HG03354 (cell line): Measurements from ENCODE around the gene AGAP1.

ENCODE experiments used
- ATAC-seq: cut with Tn5 transposase; IDR thresholded peaks from one replicate; pipeline ENCODE4 v1.9.1; 2021; ENCODE audit warnings: mild to moderate bottlenecking; ENCODE audit not compliant: unreplicated experiment, poor library complexity, severe bottlenecking

The AGAP1 gene

DNA sequence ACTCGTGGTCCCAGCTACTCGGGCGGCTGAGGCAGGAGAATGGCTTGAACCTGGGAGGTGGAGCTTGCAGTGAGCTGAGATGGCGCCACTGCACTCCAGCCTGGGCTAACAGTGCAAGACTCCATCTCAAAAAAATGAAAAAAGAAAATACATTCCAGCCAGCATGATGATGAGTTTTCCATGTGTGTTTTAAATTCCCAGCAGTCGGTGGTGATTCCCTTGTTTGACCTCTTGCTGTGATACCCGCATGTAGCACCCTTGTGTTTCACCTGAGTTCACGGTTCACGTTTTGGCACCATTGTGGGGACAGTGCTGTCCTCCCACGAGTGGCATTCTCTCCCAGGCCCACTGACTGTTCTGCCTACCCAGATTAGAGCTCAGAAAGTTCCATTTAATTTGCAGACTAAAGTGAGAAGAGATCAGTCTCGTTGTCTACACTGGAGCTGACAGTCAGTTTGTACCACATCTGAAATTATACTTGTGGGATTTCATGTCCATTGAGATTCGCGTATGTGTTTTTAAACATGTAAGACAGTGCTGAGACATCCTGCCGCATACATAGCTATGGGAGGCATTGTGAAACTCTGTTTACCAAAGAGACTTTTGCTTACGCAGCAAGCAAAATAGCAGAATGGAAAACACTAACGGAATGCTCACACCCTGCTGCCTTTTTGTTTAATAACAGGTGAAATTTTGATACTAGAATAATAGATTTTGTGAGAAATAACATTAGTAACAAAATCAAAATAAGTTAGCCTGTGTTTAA is 517.3 kb downstream of the AGAP1 start:
- no peak for ATAC-seq

DNA sequence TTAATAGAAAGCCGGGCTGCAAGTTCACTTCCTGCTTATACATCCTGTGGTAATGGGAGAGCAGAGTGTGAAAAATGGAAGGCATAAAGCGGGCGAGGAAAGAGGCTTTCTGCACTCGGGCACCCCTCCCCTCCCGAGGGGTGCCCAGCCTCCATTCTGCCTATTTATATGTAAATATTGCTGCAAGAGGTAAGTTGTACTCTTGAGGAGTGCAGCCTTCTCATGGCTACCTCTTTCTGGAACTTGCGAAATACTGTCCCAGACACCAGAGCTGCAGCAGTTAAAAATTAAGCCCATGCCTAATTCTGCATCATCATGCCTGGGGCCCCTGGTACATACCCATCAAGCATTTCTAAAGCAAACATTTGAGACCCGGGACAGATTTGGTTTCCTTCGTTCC is 518.3 kb downstream of the AGAP1 start:
- no peak for ATAC-seq

DNA sequence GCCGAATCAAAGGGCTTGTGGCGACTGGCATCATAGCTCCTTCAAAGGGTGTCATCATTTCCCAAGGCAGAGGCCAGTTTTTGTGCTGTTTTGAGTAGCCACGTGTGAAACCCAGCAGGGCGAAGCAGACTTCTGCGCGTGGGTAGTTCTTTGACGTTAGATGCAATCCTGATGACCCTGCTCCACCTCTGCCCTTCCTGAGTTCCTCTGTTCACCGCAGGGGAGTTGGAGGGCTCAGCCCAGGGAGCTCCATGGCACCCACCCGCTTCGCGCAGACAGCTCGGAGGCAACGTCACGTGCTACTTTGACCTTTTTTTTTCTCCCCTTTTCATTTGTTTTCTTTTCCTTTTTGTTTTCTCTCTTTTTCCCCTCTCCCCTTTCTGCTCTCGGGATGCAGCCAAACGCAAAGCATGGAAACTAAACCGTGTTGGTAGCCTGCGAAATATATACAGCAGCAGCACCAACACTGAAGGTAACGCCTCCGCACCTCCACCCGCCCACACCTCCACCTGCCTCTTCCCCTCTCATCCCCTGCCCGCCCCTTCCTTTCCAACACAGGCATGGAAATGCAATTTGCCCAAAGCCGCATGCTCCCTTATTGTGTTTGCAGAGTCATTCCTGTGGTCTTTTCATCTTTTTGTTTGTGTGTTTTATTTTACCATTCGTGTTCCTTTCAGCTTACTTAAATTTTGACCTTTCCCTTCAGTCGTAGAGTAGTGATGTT is 520.7 kb downstream of the AGAP1 start:
- no peak for ATAC-seq

DNA sequence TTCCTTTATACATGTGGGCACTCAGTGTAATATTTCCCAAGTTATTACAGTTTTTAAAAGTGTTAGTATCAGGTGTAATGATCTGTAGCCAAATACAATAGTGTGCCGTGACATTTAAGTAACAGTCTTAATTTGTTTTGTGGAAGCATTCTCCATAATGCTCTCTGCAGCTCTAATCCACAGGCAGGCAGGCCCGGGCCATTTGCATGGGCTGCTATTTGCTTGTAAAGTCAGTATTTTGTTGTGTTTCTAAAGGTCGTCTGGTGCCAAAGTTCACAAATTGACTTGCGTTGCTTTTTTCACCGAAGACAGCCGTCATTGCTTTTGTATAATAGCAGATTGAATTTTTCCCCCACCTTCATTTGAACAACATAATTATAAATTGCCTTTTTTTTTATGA is 521.3 kb downstream of the AGAP1 start:
- ATAC-seq: no peak

DNA sequence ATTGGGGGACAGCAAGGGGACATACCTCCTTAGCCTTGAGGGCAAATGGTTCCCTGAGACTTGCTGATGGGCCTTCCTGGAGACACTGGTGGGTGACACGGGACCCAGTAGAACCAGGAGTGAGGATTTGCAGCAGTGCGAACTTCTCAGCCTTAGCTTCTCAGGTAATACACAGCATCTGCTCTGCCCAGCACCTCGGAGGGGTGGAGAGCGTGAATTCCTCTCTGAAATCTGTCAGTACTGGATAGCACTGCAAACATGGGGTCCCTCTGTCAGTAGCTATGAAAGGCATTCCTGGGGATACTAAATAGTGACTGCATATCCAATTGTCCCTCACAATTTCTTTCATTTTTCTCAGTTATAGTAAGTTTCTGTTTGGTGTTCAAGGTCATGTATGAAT is 522.7 kb downstream of the AGAP1 start:
- no peak for ATAC-seq

DNA sequence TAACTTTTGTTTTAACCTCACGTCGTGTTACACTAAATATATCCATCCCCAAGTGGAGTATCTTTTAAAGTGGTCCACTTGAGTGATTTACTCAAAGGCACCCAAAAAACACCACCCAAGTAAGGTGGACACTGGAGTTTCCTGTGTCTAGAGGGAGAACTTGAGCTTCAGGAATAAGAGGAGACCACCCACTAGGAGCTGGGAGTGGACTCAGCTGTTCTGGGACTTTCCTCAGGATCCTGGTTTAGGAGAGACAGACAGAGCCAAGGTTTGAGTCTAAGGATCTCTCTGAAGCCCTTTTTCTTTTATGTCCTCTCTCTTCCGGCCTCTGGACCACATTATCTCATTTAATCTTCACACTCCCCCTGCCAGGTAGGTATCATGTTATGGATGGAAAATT is 523.6 kb downstream of the AGAP1 start:
- no peak for ATAC-seq

DNA sequence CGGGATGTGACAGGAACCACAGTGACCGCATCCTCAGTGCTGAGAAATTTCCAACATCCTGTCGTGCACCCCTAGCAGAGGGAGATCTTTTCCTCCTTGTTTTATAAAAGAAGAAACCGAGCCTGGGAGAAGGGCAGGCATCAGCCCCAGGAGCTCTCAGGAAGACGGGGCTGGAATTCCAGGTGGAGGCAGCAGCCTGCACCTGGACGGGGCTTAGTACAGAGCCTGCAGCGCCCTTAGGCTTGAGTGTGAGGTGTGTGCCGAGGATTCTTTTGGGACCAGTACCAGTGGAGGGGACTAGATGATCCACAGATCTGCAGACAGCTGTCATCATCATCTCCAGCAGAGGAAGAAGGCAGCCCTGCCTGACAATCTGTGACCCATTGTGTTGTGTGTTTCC is 525.6 kb downstream of the AGAP1 start:
- no peak for ATAC-seq

DNA sequence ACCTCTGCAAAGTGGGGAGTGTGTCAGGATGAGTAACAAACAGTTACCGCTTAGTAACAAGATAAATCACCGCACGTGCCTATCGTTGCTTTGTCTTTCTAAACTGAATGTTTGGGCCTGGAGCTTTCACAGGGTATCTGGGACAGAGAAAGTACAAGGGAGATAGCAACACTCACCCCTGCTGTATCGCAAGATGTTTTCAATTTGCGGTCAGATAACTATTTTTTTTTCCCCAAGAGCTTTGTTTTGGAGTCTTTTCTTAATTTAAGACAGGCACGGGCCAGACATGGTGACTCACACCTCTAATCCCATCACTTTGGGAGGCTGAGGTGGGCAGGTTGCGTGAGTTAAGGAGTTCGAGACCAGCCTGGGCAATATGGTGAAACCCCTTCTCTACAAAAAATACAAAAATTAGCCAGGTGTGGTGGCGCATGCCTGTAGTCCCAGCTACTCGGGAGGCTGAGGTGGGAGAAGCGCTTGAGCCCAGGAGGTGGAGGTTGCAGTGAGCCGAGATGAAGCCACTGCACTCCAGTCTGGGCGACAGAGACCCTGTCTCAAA is 527.7 kb downstream of the AGAP1 start:
- no peak for ATAC-seq

DNA sequence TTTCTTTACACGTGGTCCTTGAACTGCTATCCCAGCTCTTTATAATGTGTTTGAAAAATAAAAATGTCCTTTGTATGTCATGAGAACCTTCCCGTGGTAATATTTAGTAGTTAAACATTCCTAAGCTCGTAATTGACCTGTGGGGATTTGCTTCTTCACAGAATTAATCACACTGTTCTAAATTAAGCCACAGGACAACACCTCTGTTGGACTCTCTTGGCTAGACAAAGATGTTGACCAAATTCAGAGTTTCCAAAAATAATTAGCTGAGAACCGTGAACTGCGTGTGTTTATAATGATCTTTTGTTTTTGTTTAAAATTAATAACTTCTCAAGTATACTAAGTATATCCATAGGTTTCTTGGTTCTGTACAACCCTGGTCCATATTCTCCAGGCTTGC is 528.3 kb downstream of the AGAP1 start:
- ATAC-seq: no peak

DNA sequence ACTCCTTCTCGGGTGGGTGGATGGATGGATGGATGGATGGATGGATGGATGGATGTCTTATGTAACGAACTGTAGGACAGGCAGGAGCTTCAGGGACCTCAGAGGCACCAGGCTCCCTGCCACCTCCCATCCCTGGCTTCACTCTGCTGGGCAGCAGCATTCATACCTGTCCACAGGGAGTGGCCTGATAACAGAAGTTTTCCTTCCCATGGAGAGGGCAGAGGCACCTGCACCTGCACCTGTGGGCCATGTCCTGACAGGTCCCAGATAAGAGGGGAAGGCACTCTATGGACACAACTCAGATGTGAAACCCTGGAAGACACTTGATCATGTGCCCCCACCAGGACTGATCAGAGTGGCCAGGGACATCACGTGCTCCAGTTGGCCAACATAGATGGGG is 532.0 kb downstream of the AGAP1 start:
- no peak for ATAC-seq

DNA sequence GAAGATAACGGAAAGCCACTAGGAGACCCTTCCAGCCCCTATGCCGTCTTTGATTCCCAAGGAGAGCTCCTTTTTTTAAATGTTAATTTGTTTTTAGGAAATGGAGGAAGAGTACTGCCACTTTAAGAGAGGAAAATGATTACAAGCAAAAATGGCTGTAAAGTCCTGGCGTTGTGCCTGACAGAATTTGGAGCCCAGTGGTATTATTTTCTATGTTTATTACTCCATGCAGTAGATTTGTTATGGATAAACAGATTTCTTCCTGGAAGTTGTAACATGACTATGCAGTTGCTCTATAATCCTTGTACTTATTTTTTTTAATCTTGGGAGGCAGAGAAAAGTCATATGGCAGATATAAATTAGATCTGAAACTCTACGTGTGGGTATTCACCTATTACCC is 533.0 kb downstream of the AGAP1 start:
- ATAC-seq: no peak

DNA sequence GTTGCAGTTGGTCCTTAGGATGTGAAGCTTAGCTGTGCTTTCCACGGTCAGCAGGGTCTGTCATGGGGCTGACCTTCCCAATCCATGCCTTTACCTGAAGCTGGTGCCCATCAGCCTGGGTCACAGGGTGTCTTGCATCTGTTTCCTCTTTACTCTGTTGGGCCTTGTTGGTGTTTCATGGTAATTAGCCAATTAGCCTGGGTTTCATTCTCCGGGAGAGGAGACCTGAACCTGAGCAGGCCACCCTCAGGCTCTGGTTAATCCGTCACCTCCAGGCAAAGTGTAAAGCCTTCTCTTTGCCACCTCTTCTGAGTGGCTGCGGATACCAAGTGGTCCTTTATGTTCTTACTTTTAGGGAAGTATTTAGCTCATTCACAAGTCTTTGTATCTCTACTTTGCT is 534.2 kb downstream of the AGAP1 start:
- no peak for ATAC-seq

DNA sequence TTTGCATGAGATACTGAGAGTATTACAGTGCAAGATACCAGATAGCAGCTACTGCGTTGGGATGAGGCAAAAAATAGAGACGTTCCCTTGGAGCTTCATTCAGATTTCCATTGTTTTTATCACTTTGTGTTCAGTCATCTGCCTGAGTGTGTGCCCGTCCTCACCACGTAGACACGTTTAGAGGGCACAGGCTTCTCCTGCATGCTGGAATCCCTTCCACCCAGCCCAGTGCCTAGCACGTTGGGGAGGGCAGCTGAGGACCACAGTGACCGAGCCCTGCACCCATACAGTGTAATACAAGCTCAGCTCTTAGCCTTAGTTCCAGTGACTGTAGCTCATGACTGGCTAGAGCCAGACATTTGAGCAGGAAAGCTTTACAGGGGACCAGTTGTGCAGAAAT is 539.6 kb downstream of the AGAP1 start:
- no peak for ATAC-seq

DNA sequence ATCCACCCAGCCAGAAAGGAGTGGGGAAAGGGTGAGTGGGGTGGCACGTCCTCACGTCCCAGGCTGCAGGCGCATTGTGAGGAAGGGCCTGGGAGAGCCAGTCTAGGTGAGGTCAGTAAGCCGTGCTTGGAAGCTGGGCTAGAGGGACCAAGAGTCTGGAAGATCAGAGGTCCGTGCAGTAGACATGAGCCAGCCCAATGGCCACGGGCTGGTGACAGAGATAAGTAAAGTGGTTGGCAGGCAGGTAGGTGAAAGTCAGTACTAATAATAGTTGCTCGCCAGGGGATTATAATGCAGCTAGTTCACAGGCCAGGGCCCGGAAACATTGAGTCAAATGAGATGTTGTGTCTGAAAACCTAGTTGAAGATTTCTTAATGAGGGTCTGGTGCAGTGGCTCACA is 541.1 kb downstream of the AGAP1 start:
- ATAC-seq: no peak

DNA sequence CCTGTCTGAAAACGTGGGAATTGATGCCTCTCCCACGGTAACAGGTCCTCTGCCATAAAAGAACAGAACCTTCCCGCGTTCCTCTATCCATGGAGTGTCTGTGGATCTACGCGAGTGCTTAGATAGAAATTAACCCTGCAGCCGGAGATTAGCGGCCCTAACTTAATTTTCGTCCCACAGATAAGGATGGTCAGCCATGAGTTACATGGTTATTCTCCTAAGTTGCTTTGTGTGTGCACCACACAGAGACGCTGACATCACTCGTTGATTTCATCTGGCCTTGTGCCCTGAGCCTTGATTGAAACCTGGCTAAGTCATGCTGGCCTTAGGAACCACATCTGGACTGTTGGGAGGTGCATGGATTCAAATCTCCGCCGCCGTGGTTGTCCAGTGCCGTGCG is 542.2 kb downstream of the AGAP1 start:
- ATAC-seq: no peak

DNA sequence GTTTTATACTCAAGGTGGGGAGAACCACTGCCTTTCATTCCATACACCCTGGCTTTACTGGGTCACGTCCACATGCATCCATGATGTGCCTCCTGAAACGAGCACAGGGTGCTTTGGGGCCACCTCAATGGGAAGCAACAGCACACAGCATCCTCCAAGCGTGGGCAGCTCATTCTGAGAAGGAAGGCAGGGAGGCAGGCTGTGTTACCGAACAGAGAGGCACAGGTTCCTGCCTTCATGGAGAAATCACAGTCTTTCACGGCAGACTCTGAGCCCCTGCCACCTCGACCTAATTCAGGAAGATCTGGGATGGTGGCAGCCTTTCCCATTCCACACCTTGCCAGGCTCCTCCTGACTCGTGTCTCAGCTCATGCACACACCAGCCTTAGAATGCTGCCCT is 544.3 kb downstream of the AGAP1 start:
- no peak for ATAC-seq

DNA sequence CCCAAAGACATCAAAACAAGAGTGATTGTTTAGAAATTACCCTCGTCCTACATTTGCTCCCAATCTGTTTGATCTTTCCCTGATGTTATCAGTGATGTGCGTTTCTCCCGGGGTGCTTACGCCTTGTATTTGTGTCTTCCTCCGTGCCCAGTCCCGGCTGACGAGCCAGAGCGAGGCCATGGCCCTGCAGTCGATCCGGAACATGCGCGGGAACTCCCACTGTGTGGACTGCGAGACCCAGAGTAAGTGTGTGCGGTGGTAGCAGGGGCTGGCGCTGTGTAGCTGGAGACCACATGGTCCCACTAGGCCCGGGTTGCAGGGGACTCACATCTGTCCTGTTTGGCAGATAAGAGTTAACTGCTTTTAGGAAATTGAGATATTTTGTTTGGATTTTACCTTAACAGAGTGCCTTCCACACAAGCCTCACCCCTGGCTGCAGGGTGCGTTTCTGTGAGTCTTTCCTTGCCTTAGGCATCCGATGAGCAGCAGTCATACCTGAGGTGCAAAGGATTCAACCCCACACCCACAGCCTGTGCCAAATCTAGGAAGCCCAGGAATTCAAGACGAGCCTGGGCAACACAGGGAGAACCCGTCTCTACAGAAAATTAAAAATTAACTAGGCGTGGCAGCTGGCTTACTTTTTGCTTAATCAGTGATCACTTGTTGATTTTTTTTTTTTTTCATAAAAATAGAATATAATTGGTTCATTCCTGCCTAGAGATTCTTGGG is 546.9 kb downstream of the AGAP1 start:
- no peak for ATAC-seq

DNA sequence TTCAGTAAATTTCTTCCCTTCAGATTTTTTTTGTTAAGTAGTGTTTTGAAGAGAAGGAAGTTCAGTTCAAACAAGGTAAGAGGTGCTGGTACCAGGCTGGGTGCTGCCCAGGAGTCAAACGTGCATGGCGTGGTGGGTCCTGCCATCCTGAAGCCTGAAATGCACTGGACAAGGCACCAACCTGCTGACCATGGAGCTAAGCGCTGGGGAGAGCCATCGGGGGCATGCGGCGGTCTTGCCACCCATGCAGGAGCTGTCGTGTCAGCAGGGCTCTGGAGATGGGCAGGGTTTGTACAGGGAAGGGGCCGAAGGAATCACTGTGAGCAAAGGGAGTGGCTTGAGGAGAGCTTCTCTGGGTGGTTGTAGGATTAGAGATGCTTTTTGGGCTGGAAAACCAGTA is 547.8 kb downstream of the AGAP1 start:
- ATAC-seq: no peak

DNA sequence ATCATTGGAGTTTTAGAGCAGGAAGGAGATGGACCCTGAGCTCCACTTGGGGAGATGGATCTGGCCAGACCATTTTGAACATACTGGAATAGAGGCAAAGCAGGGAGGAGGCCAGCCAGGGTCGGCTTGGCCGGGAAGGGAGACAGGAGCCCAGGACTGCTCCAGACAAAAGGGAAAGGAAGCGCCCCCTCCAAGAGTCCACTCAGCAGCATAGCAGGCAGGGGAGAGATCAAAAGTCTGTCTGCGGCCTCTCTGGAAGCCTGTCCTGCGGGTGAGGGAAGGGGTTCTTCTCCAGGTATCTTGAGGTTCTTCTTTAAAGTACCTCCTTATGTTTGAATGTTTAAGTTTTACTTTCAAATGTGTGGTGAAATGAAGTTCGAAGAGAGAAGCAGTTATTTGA is 548.2 kb downstream of the AGAP1 start:
- ATAC-seq: no peak

DNA sequence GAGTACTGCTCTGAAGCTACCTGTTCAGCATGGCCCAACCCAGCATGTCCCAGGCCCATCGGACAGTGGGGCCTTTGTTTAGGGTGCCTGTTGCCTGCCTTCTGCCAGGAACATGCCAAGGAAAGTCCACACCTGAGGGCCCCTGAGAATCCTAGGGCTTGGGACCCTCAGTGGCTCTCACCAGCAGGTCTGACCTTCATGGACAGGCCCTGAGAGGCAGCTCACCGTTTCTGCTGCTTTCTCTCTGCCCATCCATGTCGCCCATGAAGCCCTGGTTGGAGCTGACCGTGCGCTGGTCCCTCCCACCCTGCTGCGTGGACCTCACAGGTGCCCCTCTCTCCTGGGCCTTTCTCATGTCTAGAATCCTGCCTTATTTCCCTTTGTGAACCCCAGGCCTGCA is 550.3 kb downstream of the AGAP1 start:
- ATAC-seq: no peak
